ENCODE measurements around the gene LOX.

LOX gene

DNA sequence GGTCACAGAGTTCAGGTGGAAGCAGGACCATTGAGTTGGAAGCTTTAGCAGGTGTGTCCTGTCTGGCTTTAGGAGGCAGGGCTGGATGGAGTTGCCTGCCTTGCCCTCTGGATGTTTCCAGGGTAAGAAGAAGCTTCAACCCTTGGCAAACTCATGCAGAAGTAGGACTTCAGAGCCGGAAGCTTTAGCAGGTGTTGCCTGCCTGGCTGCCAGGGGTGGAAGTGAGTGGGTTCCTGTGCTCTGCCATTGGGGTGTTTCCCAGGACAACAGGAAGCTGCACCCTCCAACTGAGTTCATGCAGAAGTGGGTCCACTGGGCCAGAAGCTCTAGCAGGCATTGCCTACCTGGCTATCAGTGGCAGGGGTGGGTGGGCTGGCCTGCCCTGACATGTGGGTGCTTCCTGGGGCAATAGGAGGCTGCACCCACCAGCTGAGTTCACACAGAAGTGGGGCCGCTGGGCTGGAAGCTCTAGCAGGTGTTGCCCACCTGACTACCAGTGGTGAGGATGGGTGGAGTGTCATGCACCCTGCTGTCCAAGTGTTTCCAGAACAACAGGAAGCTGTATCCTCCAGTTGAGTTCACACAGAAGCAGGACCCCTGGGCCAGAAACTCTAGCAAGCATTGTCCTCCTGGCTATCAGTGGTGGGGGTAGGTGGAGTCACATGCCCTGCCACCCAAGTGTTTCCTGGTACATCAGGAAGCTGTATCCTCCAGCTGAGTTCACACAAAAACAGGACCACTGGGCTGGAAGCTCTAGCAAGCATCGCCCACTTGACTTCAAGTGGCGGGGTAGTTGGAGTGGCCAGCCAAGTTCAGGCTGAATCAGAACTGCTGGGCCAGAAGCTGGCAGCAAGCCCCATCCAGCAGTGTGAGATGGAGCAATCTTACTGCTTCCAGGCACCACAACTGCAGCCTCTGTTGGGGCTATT is 24.6 kb downstream of the LOX start:
- DNase-seq (ENCODE audit: low spot score): no peak

DNA sequence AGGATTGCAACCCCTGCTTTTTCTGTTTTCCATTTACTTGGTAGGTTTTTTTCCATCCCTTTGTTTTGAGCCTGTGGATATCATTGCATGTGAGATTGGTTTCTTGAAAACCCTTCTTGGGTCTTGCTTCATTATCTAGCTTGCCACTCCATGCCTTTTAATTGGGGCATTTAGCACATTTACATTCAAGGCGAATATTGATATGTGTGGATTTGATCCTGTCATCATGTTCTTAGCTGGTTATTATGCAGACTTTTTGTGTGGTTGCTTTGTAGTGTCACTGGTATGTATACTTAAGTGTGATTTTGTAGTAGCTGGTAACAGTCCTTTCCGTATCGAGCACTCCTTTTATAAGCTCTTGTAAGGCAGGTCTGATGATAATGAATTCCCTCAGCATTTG is 26.5 kb downstream of the LOX start:
- DNase-seq (ENCODE audit: low spot score): no peak

DNA sequence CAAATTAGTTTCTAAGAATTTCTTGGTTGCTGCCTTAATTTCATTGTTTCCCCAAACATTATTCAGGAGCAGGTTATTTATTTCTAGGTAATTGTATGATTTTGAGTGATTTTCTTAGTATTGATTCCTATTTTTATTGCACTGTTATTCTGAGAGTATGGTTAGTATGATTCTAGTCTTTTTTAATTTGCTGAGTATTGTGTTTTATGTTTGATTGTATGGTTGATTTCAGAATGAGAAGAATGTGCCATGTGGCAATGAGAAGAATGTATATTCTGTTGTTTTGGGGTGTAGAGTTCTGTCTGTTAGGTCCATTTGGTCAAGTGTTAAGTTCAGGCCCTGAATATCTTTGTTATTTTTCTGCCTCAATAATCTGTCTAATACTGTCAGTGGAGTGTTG is 27.1 kb downstream of the LOX start:
- no peak for DNase-seq (ENCODE audit: low spot score)

DNA sequence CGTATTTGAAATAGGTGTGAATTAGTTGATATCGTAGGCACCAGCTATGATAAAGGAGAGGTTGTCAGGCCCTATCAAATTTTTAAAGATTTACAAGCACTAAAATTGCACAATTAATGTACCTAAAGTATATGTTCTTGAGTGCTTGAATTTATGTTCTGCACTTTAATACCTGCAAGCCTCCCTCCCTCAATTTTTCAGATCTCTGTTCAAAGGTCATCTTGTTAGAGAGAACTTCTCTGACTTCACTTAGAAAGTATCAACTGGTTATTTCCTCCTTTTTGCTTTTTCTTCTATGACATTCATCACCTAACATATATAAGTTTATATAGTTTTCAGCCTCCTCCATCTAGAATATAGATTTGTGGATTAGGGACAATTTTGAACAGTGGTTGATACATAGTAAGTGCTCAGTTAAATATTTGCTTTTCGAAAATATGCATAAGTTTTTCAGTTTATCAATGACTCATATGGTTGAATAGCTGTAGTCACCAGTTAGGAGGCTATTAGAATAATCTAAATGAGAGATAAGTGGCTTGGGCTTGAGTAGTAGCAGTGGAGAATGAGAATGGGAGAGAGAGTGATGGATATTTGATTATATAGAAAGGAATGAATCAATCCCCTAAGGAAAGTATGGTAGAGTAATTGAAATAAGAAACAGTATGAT is 37.3 kb downstream of the LOX start:
- DNase-seq (ENCODE audit: low spot score): no peak

DNA sequence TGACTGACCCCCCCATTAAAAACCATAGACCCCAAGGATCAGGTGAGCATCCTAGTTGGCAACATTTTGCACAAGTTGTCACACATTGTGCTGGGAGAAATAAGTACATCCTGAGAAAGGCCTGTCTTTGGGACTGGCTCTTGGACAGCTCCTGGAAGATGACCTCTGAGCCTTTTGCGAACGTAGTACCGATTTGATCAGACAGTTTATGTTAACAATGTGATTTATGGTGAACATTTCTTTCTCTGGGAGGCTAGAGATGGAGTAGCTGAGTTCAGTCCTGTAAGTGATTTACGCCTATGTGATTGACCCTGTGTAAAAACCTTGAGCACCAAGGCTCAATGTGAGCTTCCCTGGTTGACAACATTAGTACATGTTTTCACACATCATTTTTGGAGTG is 41.7 kb downstream of the LOX start:
- DNase-seq (ENCODE audit: low spot score): no peak

DNA sequence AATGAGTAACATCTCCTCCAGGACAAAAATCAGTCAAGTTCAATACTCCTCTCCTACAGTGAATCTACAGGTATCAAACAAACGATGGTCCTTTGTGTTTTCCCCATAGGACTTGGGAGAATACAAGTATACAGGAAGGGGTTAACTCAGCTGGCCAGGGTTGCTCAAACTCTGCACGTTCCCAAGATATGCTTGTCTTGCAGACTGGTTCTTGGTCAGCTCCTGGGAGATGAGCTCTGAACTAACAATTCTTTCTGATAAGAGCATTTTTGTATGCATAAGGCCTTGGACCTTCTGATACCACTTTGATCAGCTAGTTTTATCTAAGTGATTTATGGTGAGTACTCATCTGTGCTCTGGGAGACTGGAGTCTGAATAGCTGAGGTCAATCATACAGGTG is 42.1 kb downstream of the LOX start:
- no peak for DNase-seq (ENCODE audit: low spot score)

DNA sequence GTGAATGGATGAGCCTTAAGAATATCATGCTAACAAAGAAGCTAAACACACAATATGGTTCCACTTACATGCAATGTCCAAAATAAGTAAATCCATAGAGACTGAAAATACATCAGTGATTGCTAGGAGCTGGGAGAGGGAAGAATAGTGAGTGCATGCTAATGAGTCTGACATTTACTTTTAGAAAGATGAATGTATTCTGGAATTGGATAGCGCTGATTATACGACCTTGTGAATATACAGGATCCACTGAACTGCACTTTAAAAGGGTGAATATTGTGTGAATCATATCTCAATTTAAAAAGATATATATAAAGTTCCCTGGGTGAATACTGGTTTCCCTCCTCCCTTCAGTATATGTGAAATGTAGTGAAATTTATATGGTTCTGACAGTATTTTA is 46.2 kb downstream of the LOX start:
- DNase-seq (ENCODE audit: low spot score): no peak

DNA sequence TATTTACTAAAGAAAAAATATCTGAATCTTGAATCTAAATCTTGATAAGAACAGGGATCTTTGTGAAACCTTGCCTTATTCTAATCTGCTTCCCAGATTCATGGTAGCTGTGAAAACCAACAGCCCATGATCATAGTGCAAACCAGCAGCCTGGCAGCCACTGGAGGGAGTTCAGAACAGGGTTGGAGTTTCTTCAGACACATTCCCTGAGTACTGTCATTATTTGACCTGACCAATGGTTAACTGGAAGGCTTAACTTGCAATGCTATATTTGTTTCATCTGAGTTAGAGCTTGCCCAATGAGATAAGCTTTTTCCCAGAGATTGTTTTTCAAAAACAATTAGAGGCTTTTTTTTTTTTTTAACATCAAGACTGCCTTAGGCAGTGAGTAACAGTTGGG is 47.8 kb downstream of the LOX start:
- no peak for DNase-seq (ENCODE audit: low spot score)

DNA sequence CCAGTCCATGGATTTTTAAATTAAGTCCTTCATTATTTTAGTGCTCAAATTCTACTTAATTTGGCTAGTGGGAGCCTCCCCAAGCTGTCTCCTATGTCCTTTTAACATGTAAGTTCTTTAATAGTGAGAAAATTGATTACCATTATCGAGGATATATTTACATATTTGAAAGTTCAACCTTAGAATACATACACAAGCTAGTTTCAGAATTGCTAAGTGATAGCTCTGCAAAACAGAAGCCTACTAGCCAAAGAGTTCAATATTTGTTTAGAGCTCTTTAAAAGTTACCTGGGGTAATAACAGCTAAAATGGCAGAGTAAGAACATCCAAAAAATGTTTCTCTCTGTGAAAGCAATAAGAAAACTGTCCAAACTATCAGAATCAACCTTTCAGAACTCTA is 48.2 kb downstream of the LOX start:
- DNase-seq (ENCODE audit: low spot score): no peak

DNA sequence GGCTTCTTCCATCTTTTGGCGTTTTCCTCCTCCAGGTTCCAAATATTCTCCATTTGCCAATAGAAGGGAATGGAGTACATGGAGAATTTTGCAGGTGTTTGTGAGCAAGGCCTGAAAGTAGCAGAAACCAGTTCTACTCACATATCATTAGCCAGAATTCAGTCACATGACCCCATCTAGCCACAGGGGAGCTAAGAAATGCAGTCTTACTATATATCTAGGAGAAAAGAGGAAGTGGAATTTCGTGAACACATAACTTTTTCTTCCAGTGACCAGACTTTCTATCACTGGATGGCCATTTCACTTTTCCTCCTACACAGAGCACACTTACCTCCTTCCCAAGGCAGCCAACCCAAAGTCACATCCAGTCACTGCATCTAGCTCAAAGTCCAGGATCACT is 55.1 kb downstream of the LOX start:
- no peak for DNase-seq (ENCODE audit: low spot score)

DNA sequence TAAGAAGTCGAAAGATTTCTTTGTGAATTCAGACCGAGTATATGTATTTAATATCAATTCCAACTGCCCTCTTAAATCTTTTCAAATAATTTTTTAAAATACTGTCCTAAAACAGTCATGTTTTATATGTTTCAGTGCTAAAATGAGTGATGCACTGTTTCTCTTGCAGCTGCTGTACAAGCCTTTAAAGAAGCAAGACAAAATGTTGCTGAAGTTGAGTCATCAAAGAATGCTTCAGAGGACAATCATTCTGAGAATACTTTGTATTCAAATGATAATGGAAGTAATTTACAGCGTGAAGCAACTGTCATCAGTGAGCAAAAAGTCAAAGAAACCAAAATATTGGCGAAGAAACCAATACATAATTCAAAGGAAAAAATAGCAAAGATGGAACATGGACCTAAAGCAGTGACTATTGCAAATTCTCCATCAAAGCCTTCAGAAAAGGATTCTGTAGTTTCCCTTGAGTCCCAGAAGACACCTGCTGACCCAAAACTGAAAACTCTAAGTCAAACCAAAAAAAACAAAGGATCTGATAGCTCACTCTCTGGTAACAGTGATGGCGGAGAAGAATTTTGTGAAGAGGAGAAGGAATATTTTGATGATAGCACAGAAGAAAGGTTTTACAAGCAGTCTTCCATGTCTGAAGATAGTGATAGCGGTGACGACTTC is 58.0 kb downstream of the LOX start:
- DNase-seq (ENCODE audit: low spot score): no peak

DNA sequence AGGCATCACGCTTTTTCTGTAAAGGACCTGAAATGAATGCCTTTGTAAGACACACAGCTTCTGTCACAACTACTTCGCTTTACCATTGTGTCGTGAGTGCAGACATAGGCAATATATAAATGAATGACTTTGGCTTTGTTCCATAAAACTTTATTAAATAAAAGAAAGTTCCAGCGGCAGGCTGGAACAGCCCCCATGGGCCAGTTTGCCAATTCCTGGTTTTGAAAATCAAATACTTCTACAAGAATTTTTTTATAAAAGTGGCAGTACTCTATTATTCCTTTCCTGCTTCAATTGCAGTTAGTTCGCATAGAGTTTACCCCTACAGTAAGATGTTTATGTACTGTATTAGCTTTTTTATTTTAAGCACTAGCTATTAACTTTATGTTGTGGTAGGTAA is 62.6 kb downstream of the LOX start:
- DNase-seq (ENCODE audit: low spot score): no peak

DNA sequence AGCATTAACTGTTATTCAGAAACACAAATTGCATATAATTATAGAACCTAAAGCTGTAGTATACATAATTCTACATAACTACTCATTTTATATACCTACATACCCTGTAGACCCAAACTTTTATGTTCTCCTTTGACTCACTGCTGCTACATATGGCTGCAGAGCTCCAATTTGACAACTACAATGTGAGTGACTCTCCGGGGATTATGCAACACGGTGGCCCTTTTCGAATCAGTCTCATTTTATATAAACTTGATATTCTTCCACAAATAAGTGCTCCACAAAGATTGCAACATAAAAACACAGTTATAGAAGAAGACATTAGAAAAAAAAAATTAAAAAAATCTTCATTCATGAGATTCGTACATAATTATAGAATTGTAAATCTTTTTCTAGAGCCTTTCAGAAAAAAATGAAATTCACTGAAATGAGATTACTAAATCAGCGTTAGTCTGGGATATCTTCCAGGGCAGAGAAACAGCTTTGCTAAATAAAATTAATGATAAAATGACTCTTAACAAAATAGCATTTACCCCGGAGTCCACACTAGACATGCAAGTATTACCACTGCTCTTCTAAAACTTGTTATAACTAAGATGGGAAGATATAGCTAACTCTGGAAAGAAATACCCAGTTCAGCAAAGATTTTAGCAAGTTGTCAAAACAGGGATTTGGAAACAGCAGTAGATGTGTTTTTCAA is 63.7 kb downstream of the LOX start:
- no peak for DNase-seq (ENCODE audit: low spot score)
